Cardiac fibroblast (primary cell): ENCODE data around the gene TBC1D30.

Source experiments
- DNase-seq, 2 donors: peaks; one replicate each; pipeline versions ENCODE4 v3.0.0 to v3.0.0-alpha.2; 2010; ENCODE audit warnings: low read depth in 2 of 2
- H3K4me3 ChIP-seq, 2 donors: replicated peaks in 1 of 2; 1 replicate in 1 of 2; 2 replicates in 1 of 2; pipeline ENCODE4 v1.5.1; 2011; ENCODE audit warnings: low read depth in 2 of 2, low read length in 2 of 2, mild to moderate bottlenecking in 2 of 2, moderate library complexity in 1 of 2
- TF ChIP-seq, protein P1 (sequence below): IDR thresholded peaks from one replicate; pipeline ENCODE4 v1.5.1; 2011; ENCODE audit warnings: low read depth, mild to moderate bottlenecking, low read length, inconsistent platforms

Gene TBC1D30

GRCh38 chr12:64828713-64829112 lies 4.3 kb downstream of the TBC1D30 start:
- no peak overlapping the region for H3K4me3 ChIP-seq
- no peak for DNase-seq
- TF ChIP-seq, protein P1, sequence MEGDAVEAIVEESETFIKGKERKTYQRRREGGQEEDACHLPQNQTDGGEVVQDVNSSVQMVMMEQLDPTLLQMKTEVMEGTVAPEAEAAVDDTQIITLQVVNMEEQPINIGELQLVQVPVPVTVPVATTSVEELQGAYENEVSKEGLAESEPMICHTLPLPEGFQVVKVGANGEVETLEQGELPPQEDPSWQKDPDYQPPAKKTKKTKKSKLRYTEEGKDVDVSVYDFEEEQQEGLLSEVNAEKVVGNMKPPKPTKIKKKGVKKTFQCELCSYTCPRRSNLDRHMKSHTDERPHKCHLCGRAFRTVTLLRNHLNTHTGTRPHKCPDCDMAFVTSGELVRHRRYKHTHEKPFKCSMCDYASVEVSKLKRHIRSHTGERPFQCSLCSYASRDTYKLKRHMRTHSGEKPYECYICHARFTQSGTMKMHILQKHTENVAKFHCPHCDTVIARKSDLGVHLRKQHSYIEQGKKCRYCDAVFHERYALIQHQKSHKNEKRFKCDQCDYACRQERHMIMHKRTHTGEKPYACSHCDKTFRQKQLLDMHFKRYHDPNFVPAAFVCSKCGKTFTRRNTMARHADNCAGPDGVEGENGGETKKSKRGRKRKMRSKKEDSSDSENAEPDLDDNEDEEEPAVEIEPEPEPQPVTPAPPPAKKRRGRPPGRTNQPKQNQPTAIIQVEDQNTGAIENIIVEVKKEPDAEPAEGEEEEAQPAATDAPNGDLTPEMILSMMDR = no peak

GRCh38 chr12:64833928-64834327 lies 9.5 kb downstream of the TBC1D30 start:
- TF ChIP-seq, protein P1 = no peak
- no peak overlapping the region for H3K4me3 ChIP-seq
- no peak for DNase-seq

- no peak for DNase-seq
- TF ChIP-seq, protein P1 = no peak
These were observed 11.5 kb downstream of the TBC1D30 start for GRCh38 chr12:64835901-64836300.

DNA sequence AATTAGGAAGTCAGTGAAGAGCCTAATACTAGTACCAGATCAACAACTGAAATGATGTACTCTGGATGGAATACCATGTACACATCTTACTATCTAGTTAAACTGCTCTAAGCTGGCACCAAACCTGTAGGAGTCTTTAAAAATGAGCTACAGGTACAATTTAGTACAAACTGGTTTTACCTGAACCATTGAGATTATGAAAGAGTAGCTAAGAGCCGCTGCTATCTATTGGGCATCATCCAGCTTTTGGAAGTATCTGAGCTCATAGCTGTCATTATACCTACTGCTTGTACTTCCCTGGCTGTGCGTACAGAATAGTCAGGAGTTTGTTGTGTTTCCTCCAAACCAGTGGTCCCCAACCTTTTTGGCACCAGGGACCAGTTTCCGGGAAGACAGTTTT lies 12.4 kb downstream of the TBC1D30 start:
- TF ChIP-seq, protein P1 = no peak
- DNase-seq = no peak

More at GRCh38 chr12:64835901-64836300, 11.5 kb downstream of the TBC1D30 start:
- no peak overlapping the region for H3K4me3 ChIP-seq

DNA sequence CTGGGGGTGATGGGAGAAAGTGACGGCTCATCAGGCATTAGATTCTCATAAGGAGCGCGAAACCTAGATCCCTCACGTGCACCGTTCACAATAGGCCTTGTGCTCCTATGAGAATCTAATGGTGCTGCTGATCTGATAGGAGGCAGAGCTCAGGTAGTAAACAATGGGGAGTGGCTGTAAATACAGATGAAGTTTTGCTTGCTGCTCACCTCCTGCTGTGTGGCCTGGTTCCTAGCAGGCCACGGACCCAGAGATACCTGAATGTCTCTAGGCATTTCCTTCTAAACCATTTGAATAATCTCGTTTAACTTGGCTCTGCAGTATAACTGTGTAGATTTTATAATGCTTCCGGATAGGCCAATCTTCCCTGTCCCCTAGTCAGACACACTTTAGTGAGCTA lies 13.0 kb downstream of the TBC1D30 start:
- DNase-seq = no peak
- TF ChIP-seq, protein P1 = no peak
- no peak overlapping the region for H3K4me3 ChIP-seq

More for the DNA sequence above, 12.4 kb downstream of the TBC1D30 start:
- H3K4me3 ChIP-seq = no peak overlapping the region

GRCh38 chr12:64840119-64840518 lies 15.7 kb downstream of the TBC1D30 start:
- no peak for DNase-seq
- no peak overlapping the region for H3K4me3 ChIP-seq
- TF ChIP-seq, protein P1 = no peak
